Spleen (tissue), 11 donors: ENCODE measurements around the gene COL27A1. TPM values are rescaled to one million over a fixed set of nuclear protein-coding genes. Genes with fewer than 3 reads are reported as not detected.
A peak's percentile ranks its signal among the peaks of the same experiment; 100 is the strongest.

Source experiments
- DNase-seq: peaks from one replicate; pipeline ENCODE4 v3.0.0-alpha.2; 2020
- H3K27ac ChIP-seq, 8 donors: fragments of 200-600 bp; sonication (generic) in 7 of 8; 1 replicate in 4 of 8; 2 replicates in 4 of 8; pipeline versions ENCODE4 v1.5.0 to v1.8.0; 2016 to 2021; ENCODE audit warnings: inconsistent platforms in 4 of 8, mild to moderate bottlenecking in 4 of 8, moderate library complexity in 1 of 8
- H3K27me3 ChIP-seq, 7 donors: fragments of 200-600 bp; sonication (generic) in 6 of 7; replicated peaks in 1 of 7; 1 replicate in 4 of 7; 2 replicates in 3 of 7; pipeline versions ENCODE4 v1.5.0 to v1.8.0; 2016 to 2021; ENCODE audit warnings: inconsistent platforms in 3 of 7, mild to moderate bottlenecking in 1 of 7
- H3K36me3 ChIP-seq, 6 donors: fragments of 200-600 bp; sonication (generic) in 5 of 6; 1 replicate in 4 of 6; 2 replicates in 2 of 6; pipeline versions ENCODE4 v1.5.0 to v1.8.0; 2016 to 2021; ENCODE audit warnings: inconsistent platforms in 2 of 6
- H3K4me1 ChIP-seq, 6 donors: fragments of 200-600 bp; sonication (generic) in 5 of 6; 1 replicate in 3 of 6; 2 replicates in 3 of 6; pipeline versions ENCODE4 v1.5.0 to v1.8.0; 2016 to 2021; ENCODE audit warnings: inconsistent platforms in 3 of 6
- H3K4me3 ChIP-seq, 8 donors: fragments of 200-600 bp; sonication (generic) in 7 of 8; 1 replicate in 4 of 8; 2 replicates in 4 of 8; pipeline versions ENCODE4 v1.5.0 to v1.8.0; 2016 to 2021; ENCODE audit warnings: inconsistent platforms in 4 of 8, mild to moderate bottlenecking in 4 of 8, moderate library complexity in 2 of 8
- H3K9me3 ChIP-seq, 8 donors: fragments of 200-600 bp; sonication (generic) in 7 of 8; 1 replicate in 4 of 8; 2 replicates in 4 of 8; pipeline versions ENCODE4 v1.5.0 to v1.8.0; 2016 to 2021; ENCODE audit warnings: inconsistent platforms in 4 of 8
- POLR2A ChIP-seq, 3 donors: fragments of 450-650 bp; IDR thresholded peaks; one replicate each; pipeline ENCODE4 v1.5.1; 2017; ENCODE audit warnings: antibody characterized with exemption in 3 of 3, mild to moderate bottlenecking in 1 of 3
- POLR2AphosphoS5 ChIP-seq, 3 donors: sonication (generic); formaldehyde crosslinking; IDR thresholded peaks; one replicate each; pipeline ENCODE4 v1.5.1; 2017; ENCODE audit warnings: antibody characterized with exemption in 3 of 3
- WGBS, 5 donors: extraction: QIAGEN DNeasy Blood & Tissue Kit in 3 of 5; methylation state at CpG; one replicate each; pipeline versions ENCODE4 v1.1.5 to v1.1.7; 2013 to 2018; 5-methylcytosine and 5-hydroxymethylcytosine counted together
- intact Hi-C: fragments of 100-400 bp; cut with DNase I; formaldehyde crosslinking; loops from one replicate; pipeline ENCODE4 v1.15.0; 2023; ENCODE audit warnings: low total_unique reads
- polyA plus RNA-seq, 3 donors: library from polyadenylated mRNA; stranded (reverse); fragments of 200-250 nt; gene quantifications; one replicate each; pipeline ENCODE4 v1.2.1, GENCODE V29; 2013
- total RNA-seq, 7 donors: library from RNA; depleted of rRNA in 3 of 7; stranded (reverse); fragments of >200 nt in 3 of 7; fragmentation: NEBNext Ultra II Directional in 4 of 7; extraction: Animal tissue kit (Norgen Biotek cat#: 25700) in 4 of 7; gene quantifications; one replicate each; pipeline versions ENCODE4 v1.1.0 to v1.2.1, GENCODE V29; 2016 to 2021
- TF ChIP-seq, protein P1 (sequence below), 11 experiments: fragments of 200-600 bp in 7 of 11; fragments of 450-650 bp in 4 of 11; sonication (generic) in 4 of 11; IDR thresholded peaks in 8 of 11; conservative IDR thresholded peaks in 3 of 11; 1 replicate in 7 of 11; 2 replicates in 4 of 11; pipeline versions ENCODE4 v1.4.0 to v1.8.0; 2016 to 2021; ENCODE audit warnings: antibody characterized with exemption in 11 of 11, inconsistent platforms in 4 of 11, mild to moderate bottlenecking in 1 of 11
- donor health status: healthy with polysubstance abuse.
- donor health status: DM: no; HTN: no; CAD: no; lungs with moderate emphysema.
- donor health status: DM: no; HTN: no; CAD: no.
- donor health status: Bipolar disorder and iron deficiency.
- donor health status: healthy.
- donor health status: DM: no; HTN: no; CAD: no.
- donor health status: DM: yes; HTN: yes; CAD: no.

The COL27A1 gene
- total and polyA plus RNA-seq, 10 donors, result 2.1 to 23.4 (median 6.1) TPM

DNA sequence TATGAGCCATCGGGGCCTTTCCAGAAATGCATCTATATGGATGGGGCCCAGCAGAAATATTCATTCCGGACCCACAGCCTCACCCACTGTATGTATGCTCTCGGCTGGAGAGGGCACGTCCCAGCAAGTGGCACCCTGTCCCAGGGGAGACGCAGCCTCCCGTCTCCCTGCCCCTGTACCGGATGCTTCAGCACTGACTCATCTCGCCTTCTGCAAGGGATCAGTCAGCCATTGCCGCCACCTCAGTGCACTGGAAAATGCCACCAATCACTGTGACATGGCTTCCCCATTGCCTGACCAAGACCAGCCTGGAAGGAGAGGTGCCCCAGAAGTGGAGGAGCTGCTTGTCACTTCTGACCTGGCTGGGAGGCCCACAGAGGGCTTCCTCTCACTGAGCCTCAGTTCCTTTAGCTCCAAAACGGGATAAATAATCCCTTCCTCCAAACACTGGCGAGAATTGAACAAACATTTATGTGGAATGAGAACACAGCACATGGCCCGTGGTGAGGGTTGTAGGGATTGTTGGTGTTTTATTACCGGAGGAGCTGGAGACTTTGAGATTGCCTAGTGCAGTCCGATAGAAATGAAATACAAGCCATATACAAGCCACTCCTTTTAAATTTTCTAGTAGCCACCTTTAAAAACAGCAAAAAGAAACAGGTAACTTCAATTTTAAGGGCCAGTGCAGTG lies 123.7 kb downstream of the COL27A1 start:
- Histone ChIP-seq H3K4me3 (no peak overlapping the region), H3K27ac (no peak overlapping the region), H3K4me1 (no peaks in the 10 kb centered on the region), H3K9me3 (no peaks in the 10 kb centered on the region), H3K27me3 (peaks cover 0 to 9% (median 0%) of the 10 kb centered on the region in 7 donors), H3K36me3 (no peaks in the 10 kb centered on the region)
- no peak for TF ChIP-seq POLR2A (IDR thresholded peaks at IDR 0.05)
- TF ChIP-seq, protein P1, sequence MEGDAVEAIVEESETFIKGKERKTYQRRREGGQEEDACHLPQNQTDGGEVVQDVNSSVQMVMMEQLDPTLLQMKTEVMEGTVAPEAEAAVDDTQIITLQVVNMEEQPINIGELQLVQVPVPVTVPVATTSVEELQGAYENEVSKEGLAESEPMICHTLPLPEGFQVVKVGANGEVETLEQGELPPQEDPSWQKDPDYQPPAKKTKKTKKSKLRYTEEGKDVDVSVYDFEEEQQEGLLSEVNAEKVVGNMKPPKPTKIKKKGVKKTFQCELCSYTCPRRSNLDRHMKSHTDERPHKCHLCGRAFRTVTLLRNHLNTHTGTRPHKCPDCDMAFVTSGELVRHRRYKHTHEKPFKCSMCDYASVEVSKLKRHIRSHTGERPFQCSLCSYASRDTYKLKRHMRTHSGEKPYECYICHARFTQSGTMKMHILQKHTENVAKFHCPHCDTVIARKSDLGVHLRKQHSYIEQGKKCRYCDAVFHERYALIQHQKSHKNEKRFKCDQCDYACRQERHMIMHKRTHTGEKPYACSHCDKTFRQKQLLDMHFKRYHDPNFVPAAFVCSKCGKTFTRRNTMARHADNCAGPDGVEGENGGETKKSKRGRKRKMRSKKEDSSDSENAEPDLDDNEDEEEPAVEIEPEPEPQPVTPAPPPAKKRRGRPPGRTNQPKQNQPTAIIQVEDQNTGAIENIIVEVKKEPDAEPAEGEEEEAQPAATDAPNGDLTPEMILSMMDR (IDR thresholded peaks at IDR 0.05 in 8 of 11, conservative IDR thresholded peaks at IDR 0.05 in 3 of 11), result no peak
- no peak for TF ChIP-seq POLR2AphosphoS5 (IDR thresholded peaks at IDR 0.05)
- intact Hi-C loops, result no loop called here
- DNase-seq, result peak; percentile 55
- WGBS, 5 donors, result 71 to 92% (median 88%) methylated on average over 9 to 14 of the region's 14 CpGs

DNA sequence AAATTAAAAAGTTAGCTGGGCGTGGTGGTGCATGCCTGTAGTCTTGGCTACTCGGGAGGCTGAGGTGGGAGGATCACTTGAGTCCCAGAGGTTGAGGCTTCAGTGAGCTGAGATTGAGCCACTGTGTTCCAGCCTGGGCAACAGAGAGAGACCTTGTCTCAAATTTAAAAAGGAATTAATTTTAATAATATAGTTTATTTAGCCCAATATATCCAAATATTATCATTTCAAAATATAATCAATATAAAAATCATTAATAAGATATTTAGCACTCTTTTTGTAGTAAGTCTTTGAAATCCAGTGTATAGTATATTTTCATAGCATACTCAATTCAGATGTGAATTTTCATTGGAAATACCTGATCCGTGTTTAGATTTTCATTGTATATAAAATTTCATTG lies 124.4 kb downstream of the COL27A1 start:
- Histone ChIP-seq H3K27me3 (peaks cover 0 to 9% (median 0%) of the 10 kb centered on the region in 7 donors), H3K36me3 (no peaks in the 10 kb centered on the region), H3K9me3 (no peaks in the 10 kb centered on the region), H3K27ac (no peak overlapping the region), H3K4me1 (no peaks in the 10 kb centered on the region), H3K4me3 (no peak overlapping the region)
- intact Hi-C loops, result no loop called here
- no peak for TF ChIP-seq POLR2A (IDR thresholded peaks at IDR 0.05)
- DNase-seq, result no peak
- WGBS, 5 donors, result 82 to 98% (median 93%) methylated on average over 3 of the region's 3 CpGs

DNA sequence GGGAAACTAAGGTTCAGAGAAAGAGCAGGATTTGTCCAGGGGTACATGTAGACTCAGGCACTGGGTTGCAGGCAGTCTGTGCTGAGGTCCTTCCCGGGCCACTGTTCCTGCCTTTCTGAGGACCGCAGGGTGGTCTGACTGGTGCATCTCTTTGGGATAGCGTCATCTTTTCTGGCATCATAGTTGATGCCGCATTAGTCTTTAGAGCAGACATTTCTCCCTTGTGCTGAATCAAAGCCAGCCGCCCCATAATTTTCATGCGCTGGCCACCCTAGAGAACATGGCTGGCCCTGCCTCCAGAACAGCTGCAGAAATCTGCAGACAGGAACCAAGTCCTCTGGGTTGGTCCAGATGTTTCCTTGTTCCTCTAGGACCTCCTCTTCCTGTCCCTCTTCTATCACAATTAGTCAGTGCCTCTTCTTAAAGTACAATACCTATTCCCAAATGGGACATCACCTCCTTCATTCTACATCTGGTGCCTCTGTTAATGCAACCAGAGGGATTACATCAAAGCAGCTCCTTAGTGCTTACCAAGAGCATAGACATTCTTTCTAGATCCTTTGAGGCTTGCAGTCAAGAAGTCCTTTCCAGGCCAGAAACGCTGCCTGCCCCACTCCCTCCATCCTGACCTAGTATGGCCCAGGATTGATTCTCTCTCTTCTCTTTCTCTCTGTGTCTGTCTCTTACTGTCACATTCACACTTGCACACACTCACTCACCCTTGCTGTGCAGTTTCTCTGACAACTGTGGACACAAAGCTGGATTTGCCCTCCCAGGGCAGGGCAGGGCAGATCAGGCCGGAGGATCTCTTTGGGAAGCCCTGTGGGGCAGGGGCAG lies 125.5 kb downstream of the COL27A1 start:
- TF ChIP-seq POLR2A (IDR thresholded peaks at IDR 0.05), result no peak
- TF ChIP-seq POLR2AphosphoS5 (IDR thresholded peaks at IDR 0.05), result no peak
- TF ChIP-seq, protein P1 (IDR thresholded peaks at IDR 0.05 in 8 of 11, conservative IDR thresholded peaks at IDR 0.05 in 3 of 11), result no peak
- intact Hi-C loops, result no loop called here
- H3K4me1 ChIP-seq, result no peaks in the 10 kb centered on the region
- no peaks in the 10 kb centered on the region for H3K36me3 ChIP-seq
- H3K27ac ChIP-seq, result no peak overlapping the region
- H3K27me3 ChIP-seq, result peaks cover 0 to 14% (median 0%) of the 10 kb centered on the region in 7 donors
- H3K4me3 ChIP-seq, result no peak overlapping the region
- DNase-seq, result peak; percentile 31
- 75 to 83% (median 79%) methylated on average over 8 of the region's 8 CpGs for WGBS, 5 donors
- H3K9me3 ChIP-seq, result no peaks in the 10 kb centered on the region

DNA sequence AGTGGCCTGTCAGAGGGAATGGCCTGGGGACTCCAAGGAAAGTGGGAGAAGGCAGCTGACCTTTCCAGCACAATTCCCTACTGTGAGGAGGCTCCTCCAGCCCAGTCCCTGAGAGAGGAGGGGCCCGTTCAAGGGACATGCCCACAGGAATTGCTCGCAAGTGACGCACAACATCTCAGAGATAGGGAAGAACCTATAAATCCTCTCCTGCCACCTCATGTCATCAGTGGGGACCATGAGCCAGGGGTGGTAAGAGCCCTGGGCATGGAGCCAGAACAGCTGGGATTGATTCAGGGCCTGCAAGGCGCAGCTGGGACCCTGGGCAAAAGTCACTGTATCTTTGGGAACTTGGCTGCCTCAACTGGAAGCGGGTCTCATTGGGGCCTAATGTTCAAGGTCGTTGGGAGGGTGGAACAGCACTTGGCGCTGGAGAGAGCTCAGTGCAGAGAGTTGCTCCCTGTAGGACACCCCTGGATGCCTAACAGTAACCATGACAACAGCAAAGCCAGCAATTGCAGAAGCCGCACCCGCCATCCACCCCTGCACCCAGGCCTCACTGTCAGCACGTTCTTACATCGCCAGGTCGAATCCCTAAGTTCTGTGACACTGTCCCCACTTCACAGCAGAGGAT lies 126.3 kb downstream of the COL27A1 start:
- 74 to 83% (median 79%) methylated on average over 9 to 12 of the region's 12 CpGs for WGBS, 5 donors
- Histone ChIP-seq H3K9me3 (no peaks in the 10 kb centered on the region), H3K27me3 (peaks cover 0 to 14% (median 0%) of the 10 kb centered on the region in 7 donors), H3K4me3 (no peak overlapping the region), H3K4me1 (no peaks in the 10 kb centered on the region), H3K36me3 (no peaks in the 10 kb centered on the region), H3K27ac (no peak overlapping the region)
- intact Hi-C loops, result no loop called here
- TF ChIP-seq POLR2A (IDR thresholded peaks at IDR 0.05), result no peak
- no peak for TF ChIP-seq POLR2AphosphoS5 (IDR thresholded peaks at IDR 0.05)
- TF ChIP-seq, protein P1 (IDR thresholded peaks at IDR 0.05 in 8 of 11, conservative IDR thresholded peaks at IDR 0.05 in 3 of 11), result no peak
- peak; percentile 57 for DNase-seq
